T-cell (primary cell): ENCODE measurements around the gene PROSER3. TPM values are rescaled to one million over a fixed set of nuclear protein-coding genes. Genes with fewer than 3 reads are reported as not detected.

Experiments used
- ATAC-seq, 4 experiments: fragments of 200-7000 bp in 3 of 4; fragments of 150-1000 bp in 1 of 4; cut with Tn5 transposase; replicated peaks in 1 of 4; 1 replicate in 3 of 4; 2 replicates in 1 of 4; pipeline ENCODE4 v1.10.0; 2021; ENCODE audit warnings: moderate library complexity in 3 of 4, mild to moderate bottlenecking in 2 of 4, moderate number of reproducible peaks in 1 of 4
- CTCF ChIA-PET, 2 donors: fragments of 300-600 bp; sonication (Branson Sonifier 250); formaldehyde crosslinking; loops; one replicate each; lab custom pipeline; 2022; ENCODE audit warnings: antibody characterized with exemption in 2 of 2; lab: Charles Lee
- POLR2A ChIA-PET, 2 donors: fragments of 300-600 bp; sonication (Branson Sonifier 250); formaldehyde crosslinking; loops; one replicate each; lab custom pipeline; 2022; ENCODE audit warnings: antibody characterized with exemption in 2 of 2; lab: Charles Lee
- DNase-seq, 35 experiments: peaks; one replicate each; pipeline versions ENCODE4 v3.0.0 to v3.0.0-alpha.2; 2013 to 2023
- H3K27ac ChIP-seq: one replicate; pipeline ENCODE4 v1.5.1; 2013; ENCODE audit warnings: low read length
- H3K27me3 ChIP-seq, 2 experiments: replicated peaks in 1 of 2; 1 replicate in 1 of 2; 2 replicates in 1 of 2; pipeline versions ENCODE4 v1.6.1 to v1.7.0; 2013; ENCODE audit warnings: low read length in 1 of 2, mixed read lengths in 1 of 2; ENCODE audit not compliant: control insufficient read depth in 2 of 2, insufficient read depth in 2 of 2; ENCODE audit errors: extremely low read depth in 1 of 2
- H3K36me3 ChIP-seq, 2 donors: 1 replicate in 1 of 2; 2 replicates in 1 of 2; pipeline versions ENCODE4 v1.6.1 to v1.7.0; 2013; ENCODE audit warnings: low read length in 1 of 2; ENCODE audit not compliant: control insufficient read depth in 2 of 2, insufficient read depth in 1 of 2; ENCODE audit errors: extremely low read depth in 1 of 2
- H3K4me1 ChIP-seq, 2 experiments: 1 replicate in 1 of 2; 2 replicates in 1 of 2; pipeline versions ENCODE4 v1.6.1 to v1.7.0; 2013; ENCODE audit warnings: low read length in 2 of 2, mixed read lengths in 1 of 2; ENCODE audit not compliant: insufficient read depth in 2 of 2, control insufficient read depth in 1 of 2; ENCODE audit errors: extremely low read depth in 1 of 2
- H3K4me3 ChIP-seq, 2 donors: 1 replicate in 1 of 2; 2 replicates in 1 of 2; pipeline versions ENCODE4 v1.5.1 to v1.7.0; 2013; ENCODE audit warnings: mild to moderate bottlenecking in 2 of 2, low read length in 1 of 2, moderate library complexity in 1 of 2; ENCODE audit not compliant: control insufficient read depth in 1 of 2; ENCODE audit errors: extremely low read depth in 1 of 2
- H3K9me3 ChIP-seq: 2 replicates; pipeline ENCODE4 v1.7.0; 2013
- H3K27ac Mint-ChIP-seq, 2 donors: one replicate each; pipeline ENCODE4 v1.8.0; 2020 to 2021; ENCODE audit warnings: mild to moderate bottlenecking in 2 of 2, mixed read lengths in 2 of 2
- H3K27me3 Mint-ChIP-seq, 2 donors: one replicate each; pipeline ENCODE4 v1.8.0; 2021 to 2022; ENCODE audit warnings: mixed read lengths in 2 of 2
- H3K36me3 Mint-ChIP-seq: one replicate; pipeline ENCODE4 v1.8.0; 2021; ENCODE audit warnings: mixed read lengths
- H3K4me1 Mint-ChIP-seq, 3 donors: one replicate each; pipeline ENCODE4 v1.8.0; 2020 to 2022; ENCODE audit warnings: mixed read lengths in 3 of 3, mild to moderate bottlenecking in 1 of 3
- H3K4me3 Mint-ChIP-seq, 3 donors: one replicate each; pipeline ENCODE4 v1.8.0; 2020 to 2022; ENCODE audit warnings: mild to moderate bottlenecking in 3 of 3, mixed read lengths in 3 of 3, moderate library complexity in 3 of 3
- H3K9me3 Mint-ChIP-seq, 3 donors: one replicate each; pipeline ENCODE4 v1.8.0; 2020 to 2022; ENCODE audit warnings: mixed read lengths in 3 of 3
- WGBS: methylation state at CpG from one replicate; pipeline ENCODE4 v1.1.5; 2013; ENCODE audit warnings: missing lambda C conversion rate; ENCODE audit not compliant: insufficient coverage; 5-methylcytosine and 5-hydroxymethylcytosine counted together
- total RNA-seq, 35 experiments: library from RNA in 6 of 35; stranded (reverse) in 6 of 35; fragments of 120-200 nt in 1 of 35; gene quantifications; one replicate each; pipeline versions ENCODE4 v1.2.1 to v1.2.4 and lab custom pipeline; 2013 to 2026

The PROSER3 gene
- total RNA-seq, 5 donors from 2014 or later (not counting 1 experiment from before 2014, with no cell fraction given): 31.3 to 52.1 (median 47.8) TPM

- peaks cover 0 to 25% of the 10 kb centered on the region in 2 experiments for H3K27me3 ChIP-seq
- no peak overlapping the region for H3K4me3 Mint-ChIP-seq
- no peaks in the 10 kb centered on the region for H3K36me3 Mint-ChIP-seq
- H3K4me1 ChIP-seq: peaks cover 0 to 14% of the 10 kb centered on the region in 2 experiments
- ATAC-seq (no peak), DNase-seq (no peak)
- no peaks in the 10 kb centered on the region for H3K9me3 ChIP-seq
- ChIA-PET POLR2A (no interaction called here), CTCF (no interaction called here)
- H3K4me1 Mint-ChIP-seq: peaks cover 10 to 13% (median 12%) of the 10 kb centered on the region in 3 donors
- no peaks in the 10 kb centered on the region for H3K36me3 ChIP-seq
- no peak overlapping the region for H3K27ac ChIP-seq
- no peak overlapping the region for H3K4me3 ChIP-seq
- 67% methylated on average over 1 of the region's 3 CpGs for WGBS
- H3K27me3 Mint-ChIP-seq: peaks cover 10 to 25% of the 10 kb centered on the region in 2 donors
- no peak overlapping the region for H3K27ac Mint-ChIP-seq
- no peaks in the 10 kb centered on the region for H3K9me3 Mint-ChIP-seq
These were observed 43.9 kb downstream of the PROSER3 start for GRCh38 chr19:35801828-35802227.

- 63% methylated on average over 3 of the region's 5 CpGs for WGBS
- no peak overlapping the region for H3K27ac Mint-ChIP-seq
- DNase-seq: no peak
- no peak overlapping the region for H3K27ac ChIP-seq
- no peak for ATAC-seq
- H3K4me3 Mint-ChIP-seq: no peak overlapping the region
- H3K4me1 ChIP-seq: peaks cover 0 to 10% of the 10 kb centered on the region in 2 experiments
- no peaks in the 10 kb centered on the region for H3K9me3 ChIP-seq
- H3K36me3 Mint-ChIP-seq: no peaks in the 10 kb centered on the region
- H3K4me1 Mint-ChIP-seq: peaks cover 6 to 9% (median 8%) of the 10 kb centered on the region in 3 donors
- H3K9me3 Mint-ChIP-seq: no peaks in the 10 kb centered on the region
- CTCF ChIA-PET: no interaction called here
- H3K27me3 Mint-ChIP-seq: peaks cover 3 to 4% of the 10 kb centered on the region in 2 donors
- POLR2A ChIA-PET: no interaction called here
- peaks cover 0 to 2% of the 10 kb centered on the region in 2 experiments for H3K27me3 ChIP-seq
- no peaks in the 10 kb centered on the region for H3K36me3 ChIP-seq
- no peak overlapping the region for H3K4me3 ChIP-seq
These were observed 47.6 kb downstream of the PROSER3 start for GRCh38 chr19:35805526-35806102.

- no peaks in the 10 kb centered on the region for H3K36me3 Mint-ChIP-seq
- H3K27ac Mint-ChIP-seq: no peak overlapping the region
- peaks cover 6 to 9% (median 8%) of the 10 kb centered on the region in 3 donors for H3K4me1 Mint-ChIP-seq
- peaks cover 0 to 10% of the 10 kb centered on the region in 2 experiments for H3K4me1 ChIP-seq
- ATAC-seq (no peak), DNase-seq (no peak)
- no peaks in the 10 kb centered on the region for H3K9me3 Mint-ChIP-seq
- H3K27me3 Mint-ChIP-seq: peaks cover 5 to 8% of the 10 kb centered on the region in 2 donors
- H3K36me3 ChIP-seq: no peaks in the 10 kb centered on the region
- no peak overlapping the region for H3K27ac ChIP-seq
- ChIA-PET CTCF (no interaction called here), POLR2A (no interaction called here)
- no peaks in the 10 kb centered on the region for H3K9me3 ChIP-seq
- H3K27me3 ChIP-seq: peaks cover 0 to 2% of the 10 kb centered on the region in 2 experiments
- no peak overlapping the region for H3K4me3 Mint-ChIP-seq
- 90% methylated on average over 18 of the region's 18 CpGs for whole genome bisulfite sequencing
- H3K4me3 ChIP-seq: no peak overlapping the region
These were observed 48.6 kb downstream of the PROSER3 start for GRCh38 chr19:35806597-35806996.

- Mint-ChIP-seq H3K4me3 (no peak overlapping the region), H3K9me3 (no peaks in the 10 kb centered on the region), H3K4me1 (peaks cover 6 to 9% (median 8%) of the 10 kb centered on the region in 3 donors), H3K27ac (no peak overlapping the region), H3K36me3 (no peaks in the 10 kb centered on the region), H3K27me3 (peaks cover 8 to 9% of the 10 kb centered on the region in 2 donors)
- ATAC-seq (no peak), DNase-seq (no peak)
- Histone ChIP-seq H3K27me3 (peaks cover 0 to 7% of the 10 kb centered on the region in 2 experiments), H3K4me3 (no peak overlapping the region), H3K4me1 (peaks cover 0 to 10% of the 10 kb centered on the region in 2 experiments), H3K9me3 (no peaks in the 10 kb centered on the region), H3K36me3 (no peaks in the 10 kb centered on the region), H3K27ac (no peak overlapping the region)
- 86% methylated on average over 4 of the region's 5 CpGs for WGBS
- ChIA-PET POLR2A (no interaction called here), CTCF (no interaction called here)
These were observed 49.7 kb downstream of the PROSER3 start for GRCh38 chr19:35807633-35808032.

- Histone ChIP-seq H3K36me3 (no peaks in the 10 kb centered on the region), H3K27ac (no peak overlapping the region), H3K4me3 (no peak overlapping the region), H3K9me3 (no peaks in the 10 kb centered on the region), H3K4me1 (no peaks in the 10 kb centered on the region), H3K27me3 (peaks cover 2 to 25% of the 10 kb centered on the region in 2 experiments)
- ChIA-PET CTCF (interaction anchor here in 1 of 2 donors (0.5 kb wide), 1 partner anchor 113 kb away, joined by 3 read pairs; no protein-coding TSS in a partner anchor), POLR2A (no interaction called here)
- no peak for ATAC-seq
- Mint-ChIP-seq H3K9me3 (no peaks in the 10 kb centered on the region), H3K4me3 (no peak overlapping the region), H3K27me3 (peaks cover 21 to 23% of the 10 kb centered on the region in 2 donors), H3K4me1 (no peaks in the 10 kb centered on the region), H3K27ac (no peak overlapping the region), H3K36me3 (no peaks in the 10 kb centered on the region)
- WGBS: 84% methylated on average over 12 of the region's 18 CpGs
- no peak for DNase-seq
These were observed 53.6 kb downstream of the PROSER3 start for GRCh38 chr19:35811317-35812219.

- H3K4me3 ChIP-seq: no peak within 1 kb of the TSS
- ChIA-PET POLR2A (no interaction called here), CTCF (no interaction called here)
- H3K9me3 Mint-ChIP-seq: no peaks in the 10 kb centered on the region
- H3K4me3 Mint-ChIP-seq: no peak within 1 kb of the TSS
- no peaks in the 10 kb centered on the region for H3K36me3 Mint-ChIP-seq
- DNase-seq (no peak), ATAC-seq (no peak)
- H3K9me3 ChIP-seq: no peaks in the 10 kb centered on the region
- 76% methylated on average over 23 of the region's 26 CpGs for WGBS
- H3K36me3 ChIP-seq: no peaks in the 10 kb centered on the region
- no peak within 1 kb of the TSS for H3K27ac Mint-ChIP-seq
- no peaks in the 10 kb centered on the region for H3K4me1 ChIP-seq
- H3K4me1 Mint-ChIP-seq: no peaks in the 10 kb centered on the region
- peaks cover 2 to 33% of the 10 kb centered on the region in 2 experiments for H3K27me3 ChIP-seq
- no peak within 1 kb of the TSS for H3K27ac ChIP-seq
- peaks cover 25% of the 10 kb centered on the region in 2 donors for H3K27me3 Mint-ChIP-seq
These were observed 54.5 kb downstream of the PROSER3 start, which contains the start of gene PRODH2 for GRCh38 chr19:35812220-35813042. Gene PRODH2, minus strand, starts transcription at chr19:35812845. Its CDS starts 40 bp downstream, at chr19:35812805.
